SK-N-SH (cell line): Measurements from ENCODE around the gene CMC2. TPM values are rescaled to one million over a fixed set of nuclear protein-coding genes. Genes with fewer than 3 reads are reported as not detected.
A peak's percentile ranks its signal among the peaks of the same experiment; 100 is the strongest.

Experiments
- CTCF ChIA-PET: fragments of 300-600, 350-600 bp; formaldehyde crosslinking; extraction: SDS; loops from one replicate; lab custom pipeline; 2021; lab: Yijun Ruan, JAX
- POLR2A ChIA-PET: fragments of 350-600 bp; sonication (Branson Sonifier 250); formaldehyde crosslinking; extraction: SDS; loops from one replicate; lab custom pipeline; 2020; ENCODE audit warnings: antibody characterized with exemption, inconsistent platforms; lab: Yijun Ruan, JAX
- DNase-seq: peaks from one replicate; pipeline ENCODE4 v3.0.0; 2012
- H2AFZ ChIP-seq: fragments of 200-600 bp; sonication (generic); 2 replicates; pipeline ENCODE4 v1.8.1; 2016; ENCODE audit warnings: antibody characterized with exemption, mild to moderate bottlenecking, low read depth
- H3F3A ChIP-seq: fragments of 200-600 bp; sonication (generic); replicated peaks from 2 replicates; pipeline ENCODE3; 2016; ENCODE audit warnings: antibody characterized with exemption, mild to moderate bottlenecking; ENCODE audit not compliant: insufficient read depth
- H3K27ac ChIP-seq, 2 experiments: fragments of 200-500 bp in 1 of 2; fragments of 200-600 bp in 1 of 2; sonication (Bioruptor generic) in 1 of 2; sonication (generic), shearing (Covaris generic) in 1 of 2; 2 replicates each; pipeline versions ENCODE4 v1.5.1 to v1.6.1; 2014 to 2016; ENCODE audit warnings: low read depth in 2 of 2, inconsistent platforms in 1 of 2, low read length in 1 of 2, mild to moderate bottlenecking in 1 of 2, mixed read lengths in 1 of 2
- H3K27me3 ChIP-seq: fragments of 200-600 bp; sonication (generic), shearing (Covaris generic); 2 replicates; pipeline ENCODE4 v1.6.1; 2016; ENCODE audit warnings: mixed run types; ENCODE audit not compliant: insufficient read depth
- H3K36me3 ChIP-seq, 2 experiments: fragments of 200-500 bp in 1 of 2; fragments of 200-600 bp in 1 of 2; sonication (Bioruptor generic) in 1 of 2; sonication (generic) in 1 of 2; replicated peaks in 1 of 2; 2 replicates each; pipeline versions ENCODE3 to v1.5.1; 2014 to 2016; ENCODE audit warnings: low read length in 1 of 2, mild to moderate bottlenecking in 1 of 2; ENCODE audit not compliant: insufficient read depth in 2 of 2, control insufficient read depth in 1 of 2
- H3K4me1 ChIP-seq, 2 experiments: fragments of 200-500 bp in 1 of 2; fragments of 200-600 bp in 1 of 2; sonication (Bioruptor generic) in 1 of 2; sonication (generic), shearing (Covaris generic) in 1 of 2; 2 replicates each; pipeline versions ENCODE4 v1.5.1 to v1.6.1; 2014 to 2016; ENCODE audit warnings: low read depth in 1 of 2, low read length in 1 of 2, mixed run types in 1 of 2; ENCODE audit not compliant: insufficient read depth in 2 of 2, control insufficient read depth in 1 of 2
- H3K4me2 ChIP-seq: fragments of 200-600 bp; sonication (generic), shearing (Covaris generic); 2 replicates; pipeline ENCODE4 v1.6.1; 2017; ENCODE audit warnings: mixed run types
- H3K4me3 ChIP-seq, 2 experiments: fragments of 200-500 bp in 1 of 2; fragments of 200-600 bp in 1 of 2; sonication (Bioruptor generic) in 1 of 2; sonication (generic), shearing (Covaris generic) in 1 of 2; 2 replicates each; pipeline versions ENCODE4 v1.5.1 to v1.8.1; 2014 to 2016; ENCODE audit warnings: low read depth in 2 of 2, inconsistent platforms in 1 of 2, low read length in 1 of 2, mild to moderate bottlenecking in 1 of 2, mixed read lengths in 1 of 2, moderate library complexity in 1 of 2
- H3K79me2 ChIP-seq: fragments of 200-600 bp; sonication (generic); 2 replicates; pipeline ENCODE4 v1.8.1; 2017; ENCODE audit warnings: mild to moderate bottlenecking; ENCODE audit not compliant: insufficient read depth
- H3K9ac ChIP-seq: fragments of 200-600 bp; sonication (generic); 2 replicates; pipeline ENCODE4 v1.6.1; 2017; ENCODE audit warnings: mixed run types
- H3K9me2 ChIP-seq: fragments of 200-600 bp; sonication (generic); 2 replicates; pipeline ENCODE4 v1.6.1; 2017; ENCODE audit warnings: mixed run types
- H3K9me3 ChIP-seq: fragments of 200-600 bp; sonication (generic); 2 replicates; pipeline ENCODE4 v1.6.1; 2017; ENCODE audit warnings: mixed run types, mild to moderate bottlenecking, moderate library complexity
- H4K20me1 ChIP-seq: fragments of 200-600 bp; sonication (generic); 2 replicates; pipeline ENCODE4 v1.6.1; 2017; ENCODE audit warnings: mild to moderate bottlenecking, mixed run types; ENCODE audit not compliant: insufficient read depth
- CTCF ChIP-seq: fragments of 200-600 bp; sonication (generic); IDR thresholded peaks from 2 replicates; pipeline ENCODE4 v1.6.1; 2017; ENCODE audit warnings: antibody characterized with exemption, mild to moderate bottlenecking, moderate library complexity
- ELF1 ChIP-seq: IDR thresholded peaks from 2 replicates; pipeline ENCODE4 v1.4.0; 2012
- IRF3 ChIP-seq: fragments of 150-350 bp; IDR thresholded peaks from 2 replicates; pipeline ENCODE4 v1.6.1; 2016; ENCODE audit warnings: mild to moderate bottlenecking, low read depth, low read length
- JUND ChIP-seq: IDR thresholded peaks from 2 replicates; pipeline ENCODE4 v1.4.0; 2012
- MAX ChIP-seq: IDR thresholded peaks from 2 replicates; pipeline ENCODE4 v1.4.0; 2012; ENCODE audit warnings: low read depth
- NFIC ChIP-seq: IDR thresholded peaks from 2 replicates; pipeline ENCODE4 v1.4.0; 2012; ENCODE audit warnings: borderline replicate concordance
- NRF1 ChIP-seq: IDR thresholded peaks from 2 replicates; pipeline ENCODE4 v1.6.1; 2012; ENCODE audit warnings: low read depth, mild to moderate bottlenecking, low read length
- POLR2AphosphoS5 ChIP-seq: IDR thresholded peaks from 2 replicates; pipeline ENCODE4 v1.6.1; 2012; ENCODE audit warnings: low read depth, low read length
- RCOR1 ChIP-seq: fragments of 150-350 bp; IDR thresholded peaks from 2 replicates; pipeline ENCODE4 v1.6.1; 2017; ENCODE audit warnings: antibody characterized with exemption, low read length
- TEAD4 ChIP-seq: IDR thresholded peaks from 2 replicates; pipeline ENCODE4 v1.4.0; 2012; ENCODE audit warnings: mild to moderate bottlenecking, borderline replicate concordance; ENCODE audit not compliant: insufficient read depth
- USF2 ChIP-seq: fragments of 150-350 bp; IDR thresholded peaks from 2 replicates; pipeline ENCODE4 v1.6.1; 2017; ENCODE audit warnings: antibody characterized with exemption, low read length, low read depth, borderline replicate concordance
- ZBTB33 ChIP-seq: IDR thresholded peaks from 2 replicates; pipeline ENCODE4 v1.4.0; 2012; ENCODE audit warnings: low read depth, borderline replicate concordance
- WGBS: methylation state at CpG from one replicate; pipeline ENCODE4 v1.1.6; 2017; ENCODE audit warnings: low lambda C conversion rate; 5-methylcytosine and 5-hydroxymethylcytosine counted together
- polyA plus RNA-seq, 3 experiments: library from polyadenylated mRNA; depleted of rRNA; stranded (reverse); fragments of >200 nt; gene quantifications; 2 replicates each; pipeline ENCODE4 v1.2.3, GENCODE V29; 2012
- TF ChIP-seq, protein P1 (sequence below): IDR thresholded peaks from 2 replicates; pipeline ENCODE4 v1.4.0; 2012; ENCODE audit warnings: low read depth, borderline replicate concordance

Gene CMC2
- polyA plus RNA-seq, 1 of the 3 experiments (the other 2 are of a cell fraction), result 135 TPM

DNA sequence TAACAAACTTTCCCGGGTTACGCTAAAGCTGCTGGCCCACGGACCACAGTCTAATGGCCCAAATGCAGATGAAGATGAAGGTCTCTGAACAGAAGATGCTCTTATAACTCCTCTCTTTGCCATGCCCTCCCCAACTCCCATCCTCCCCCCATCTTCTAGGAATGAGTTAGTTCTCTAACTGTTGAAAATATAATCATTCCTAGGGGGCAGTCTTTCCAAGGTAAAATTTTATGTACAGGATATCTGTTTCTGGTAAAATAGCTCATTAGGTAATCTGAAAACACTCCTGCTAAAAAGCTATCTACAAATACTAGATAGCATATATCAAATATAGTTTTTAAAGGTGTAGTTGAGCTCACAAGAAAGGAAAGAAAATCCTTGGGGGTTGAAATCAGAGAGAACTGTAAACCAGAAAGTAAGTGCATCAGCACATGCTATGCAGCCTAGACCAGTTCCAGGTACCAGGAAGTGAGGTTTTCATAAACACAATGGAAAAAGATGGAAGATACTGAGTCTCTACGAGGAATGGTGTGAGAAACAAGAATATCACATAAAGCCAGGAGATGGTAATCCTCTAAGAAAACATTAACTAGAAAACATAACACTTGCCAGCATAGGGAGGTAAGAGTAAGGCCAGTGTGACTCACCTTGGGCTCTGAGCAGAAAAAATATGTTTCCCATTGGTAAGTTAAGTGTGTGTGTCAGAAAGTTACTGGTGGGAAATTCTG lies 38.1 kb downstream of the CMC2 start:
- H3K9ac ChIP-seq, result no peak overlapping the region; the same call in 1 of the 2 replicates
- TF ChIP-seq TEAD4 (no peak), CTCF (peak; percentile 20)
- TF ChIP-seq, all 33 proteins: peak for 1
- Histone ChIP-seq H3F3A (peaks cover 5% of the 10 kb centered on the region), H3K4me1 (no peaks in the 10 kb centered on the region), H3K4me2 (no peak overlapping the region), H4K20me1 (no peaks in the 10 kb centered on the region), H3K27me3 (no peaks in the 10 kb centered on the region), H2AFZ (no peak overlapping the region), H3K4me3 (no peak overlapping the region), H3K36me3 (peaks cover 2 to 4% of the 10 kb centered on the region in 2 experiments), H3K9me2 (no peaks in the 10 kb centered on the region), H3K27ac (peak overlapping the region in 1 of 2 experiments; percentile 66; a peak in 2 of 4 replicates), H3K9me3 (no peaks in the 10 kb centered on the region), H3K79me2 (no peaks in the 10 kb centered on the region)
- CTCF ChIA-PET, result interaction anchor here (0.8 to 2.7 kb wide), 3 partner anchors 11 to 36 kb away, joined by 3 to 6 read pairs (median 5); no protein-coding TSS in a partner anchor
- POLR2A ChIA-PET, result no interaction called here
- WGBS, result 74% methylated on average over 4 of the region's 4 CpGs
- DNase-seq, result no peak

GRCh38 chr16:80966617-80967016 lies 40.1 kb downstream of the CMC2 start:
- H3K27me3 ChIP-seq, result no peaks in the 10 kb centered on the region
- POLR2A ChIA-PET, result no interaction called here
- TF ChIP-seq POLR2AphosphoS5, result no peak
- no peak for TF ChIP-seq NRF1
- no peak for TF ChIP-seq NFIC
- TF ChIP-seq TEAD4, result no peak
- no peak for TF ChIP-seq MAX
- no peak for TF ChIP-seq ELF1
- TF ChIP-seq, all 33 proteins: peak for 0
- Histone ChIP-seq H3K4me3 (no peak overlapping the region), H3K36me3 (peaks cover 2 to 4% of the 10 kb centered on the region in 2 experiments), H3K27ac (no peak overlapping the region), H3K79me2 (no peaks in the 10 kb centered on the region), H3K4me1 (no peaks in the 10 kb centered on the region), H3K9me3 (no peaks in the 10 kb centered on the region), H3K9me2 (no peaks in the 10 kb centered on the region), H3F3A (peaks cover 5% of the 10 kb centered on the region), H4K20me1 (no peaks in the 10 kb centered on the region), H2AFZ (no peak overlapping the region), H3K9ac (no peak overlapping the region), H3K4me2 (no peak overlapping the region)
- CTCF ChIA-PET, result interaction anchor here (1.1 to 2.7 kb wide), 3 partner anchors 8 to 38 kb away, joined by 3 to 6 read pairs (median 5); no protein-coding TSS in a partner anchor
- DNase-seq, result no peak
- 76% methylated on average over 4 of the region's 4 CpGs for WGBS

GRCh38 chr16:80964351-80964750 lies 42.3 kb downstream of the CMC2 start:
- Histone ChIP-seq H3K36me3 (peaks cover 0 to 2% of the 10 kb centered on the region in 2 experiments), H3K27me3 (no peaks in the 10 kb centered on the region), H2AFZ (no peak overlapping the region), H3K9ac (no peak overlapping the region), H3K79me2 (no peaks in the 10 kb centered on the region), H3K4me1 (no peaks in the 10 kb centered on the region), H4K20me1 (no peaks in the 10 kb centered on the region), H3K4me2 (no peak overlapping the region), H3F3A (no peaks in the 10 kb centered on the region), H3K9me3 (no peaks in the 10 kb centered on the region), H3K27ac (no peak overlapping the region), H3K4me3 (no peak overlapping the region), H3K9me2 (no peaks in the 10 kb centered on the region)
- 71% methylated on average over 2 of the region's 2 CpGs for WGBS
- CTCF ChIA-PET, result interaction anchor here (1.2 kb wide), 1 partner anchor 11 kb away, joined by 5 read pairs; no protein-coding TSS in a partner anchor
- DNase-seq, result no peak
- POLR2A ChIA-PET, result no interaction called here
- no peak for TF ChIP-seq IRF3
- no peak for TF ChIP-seq RCOR1
- TF ChIP-seq, protein P1, sequence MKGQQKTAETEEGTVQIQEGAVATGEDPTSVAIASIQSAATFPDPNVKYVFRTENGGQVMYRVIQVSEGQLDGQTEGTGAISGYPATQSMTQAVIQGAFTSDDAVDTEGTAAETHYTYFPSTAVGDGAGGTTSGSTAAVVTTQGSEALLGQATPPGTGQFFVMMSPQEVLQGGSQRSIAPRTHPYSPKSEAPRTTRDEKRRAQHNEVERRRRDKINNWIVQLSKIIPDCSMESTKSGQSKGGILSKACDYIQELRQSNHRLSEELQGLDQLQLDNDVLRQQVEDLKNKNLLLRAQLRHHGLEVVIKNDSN, result no peak
- no peak for TF ChIP-seq ZBTB33
- TF ChIP-seq USF2, result no peak
- no peak for TF ChIP-seq JUND
- no peak for TF ChIP-seq TEAD4
